Hepatocyte (in vitro differentiated cells): Measurements from ENCODE around the gene CEP131.

ENCODE experiments used
- CTCF ChIP-seq: fragments of 200-600 bp; sonication (generic); IDR thresholded peaks from 2 replicates; pipeline ENCODE4 v1.5.1; 2016; ENCODE audit warnings: antibody characterized with exemption, mild to moderate bottlenecking; ENCODE audit not compliant: poor library complexity
- EZH2 ChIP-seq: fragments of 200-600 bp; sonication (generic); IDR thresholded peaks from 2 replicates; pipeline ENCODE4 v1.6.1; 2016; ENCODE audit warnings: antibody characterized with exemption, mild to moderate bottlenecking, borderline replicate concordance
- EZH2phosphoT487 ChIP-seq: fragments of 200-600 bp; sonication (generic); IDR thresholded peaks from one replicate; pipeline ENCODE4 v1.6.1; 2018; ENCODE audit warnings: antibody characterized with exemption, mild to moderate bottlenecking, low read depth, moderate library complexity; ENCODE audit not compliant: unreplicated experiment, severe bottlenecking

GRCh38 chr17:81178136-81179091 is 44.4 kb downstream of the CEP131 start:
- no peak for TF ChIP-seq CTCF
- TF ChIP-seq EZH2: no peak
- no peak for TF ChIP-seq EZH2phosphoT487
